Duodenal mucosa (tissue), 2 donors: Measurements from ENCODE around the gene BICDL2.

Source experiments
- H3K27ac ChIP-seq: one replicate; pipeline ENCODE4 v1.7.0; 2013; ENCODE audit warnings: low read depth, low read length
- H3K27me3 ChIP-seq, 2 donors: one replicate each; pipeline ENCODE4 v1.7.0; 2013; ENCODE audit warnings: low read length in 2 of 2, control low read depth in 1 of 2; ENCODE audit not compliant: insufficient read depth in 2 of 2, control insufficient read depth in 1 of 2
- H3K36me3 ChIP-seq, 2 donors: one replicate each; pipeline ENCODE4 v1.7.0; 2013; ENCODE audit warnings: low read length in 2 of 2, control low read depth in 1 of 2; ENCODE audit not compliant: insufficient read depth in 2 of 2, control insufficient read depth in 1 of 2
- H3K4me1 ChIP-seq, 2 donors: one replicate each; pipeline ENCODE4 v1.7.0; 2013; ENCODE audit warnings: low read length in 2 of 2, control low read depth in 1 of 2; ENCODE audit not compliant: insufficient read depth in 2 of 2, control insufficient read depth in 1 of 2
- H3K4me3 ChIP-seq, 2 donors: one replicate each; pipeline ENCODE4 v1.7.0; 2013; ENCODE audit warnings: low read length in 2 of 2, low read depth in 1 of 2
- H3K9ac ChIP-seq, 2 donors: one replicate each; pipeline ENCODE4 v1.7.0; 2013; ENCODE audit warnings: low read length in 2 of 2, low read depth in 1 of 2
- H3K9me3 ChIP-seq, 2 donors: one replicate each; pipeline ENCODE4 v1.7.0; 2013; ENCODE audit warnings: low read length in 2 of 2, control low read depth in 1 of 2; ENCODE audit not compliant: control insufficient read depth in 1 of 2

Gene BICDL2

GRCh38 chr16:3025032-3026002, 11.4 kb downstream of the BICDL2 start:
- no peak overlapping the region for H3K9ac ChIP-seq
- H3K27ac ChIP-seq = no peak overlapping the region
- no peaks in the 10 kb centered on the region for H3K9me3 ChIP-seq
- H3K4me1 ChIP-seq = peaks cover 33 to 39% of the 10 kb centered on the region in 2 donors
- H3K27me3 ChIP-seq = peaks cover 11 to 15% of the 10 kb centered on the region in 2 donors
- H3K4me3 ChIP-seq = no peak overlapping the region
- H3K36me3 ChIP-seq = peaks cover 13 to 20% of the 10 kb centered on the region in 2 donors

- Histone ChIP-seq H3K4me3 (peak within 1 kb of the TSS; percentile 73 to 80), H3K9me3 (no peaks in the 10 kb centered on the region), H3K36me3 (peaks cover 13 to 20% of the 10 kb centered on the region in 2 donors), H3K4me1 (peaks cover 33 to 37% of the 10 kb centered on the region in 2 donors), H3K27me3 (peaks cover 0 to 3% of the 10 kb centered on the region in 2 donors), H3K9ac (peak within 1 kb of the TSS; percentile 76 to 80), H3K27ac (peak within 1 kb of the TSS; percentile 95)
These were observed 12.9 kb downstream of the BICDL2 start, which contains the start of the genes HCFC1R1 and THOC6 for GRCh38 chr16:3023669-3024478. HCFC1R1 (minus strand) TSS chr16:3023942; CDS start chr16:3023941, 1 bp downstream. THOC6 (plus strand) TSS chr16:3024035; CDS start chr16:3024327, 292 bp downstream.

GRCh38 chr16:3023415-3023668, 13.4 kb downstream of the BICDL2 start:
- H3K27me3 ChIP-seq = no peaks in the 10 kb centered on the region
- peak overlapping the region; percentile 76 to 80 for H3K9ac ChIP-seq
- no peaks in the 10 kb centered on the region for H3K9me3 ChIP-seq
- peak overlapping the region; percentile 73 to 80 for H3K4me3 ChIP-seq
- H3K27ac ChIP-seq = peak overlapping the region; percentile 95
- peaks cover 13 to 20% of the 10 kb centered on the region in 2 donors for H3K36me3 ChIP-seq
- peaks cover 29 to 37% of the 10 kb centered on the region in 2 donors for H3K4me1 ChIP-seq

GRCh38 chr16:3022684-3023414, 13.9 kb downstream of the BICDL2 start:
- H3K4me3 ChIP-seq = peak overlapping the region; percentile 73 to 80
- H3K36me3 ChIP-seq = peaks cover 13 to 20% of the 10 kb centered on the region in 2 donors
- H3K4me1 ChIP-seq = peaks cover 30 to 36% of the 10 kb centered on the region in 2 donors
- no peaks in the 10 kb centered on the region for H3K27me3 ChIP-seq
- no peaks in the 10 kb centered on the region for H3K9me3 ChIP-seq
- H3K9ac ChIP-seq = peak overlapping the region; percentile 76 to 80
- peak overlapping the region; percentile 95 for H3K27ac ChIP-seq

GRCh38 chr16:3022208-3022683, 14.5 kb downstream of the BICDL2 start:
- Histone ChIP-seq H3K4me3 (peak overlapping the region; percentile 80 to 91), H3K36me3 (peaks cover 11 to 18% of the 10 kb centered on the region in 2 donors), H3K9me3 (no peaks in the 10 kb centered on the region), H3K9ac (peak overlapping the region; percentile 63 to 96), H3K4me1 (peaks cover 27 to 33% of the 10 kb centered on the region in 2 donors), H3K27ac (peak overlapping the region; percentile 95), H3K27me3 (no peaks in the 10 kb centered on the region)

- H3K36me3 ChIP-seq = peaks cover 5 to 12% of the 10 kb centered on the region in 2 donors
- no peaks in the 10 kb centered on the region for H3K9me3 ChIP-seq
- peaks cover 27 to 33% of the 10 kb centered on the region in 2 donors for H3K4me1 ChIP-seq
- H3K27me3 ChIP-seq = no peaks in the 10 kb centered on the region
- peak overlapping the region; percentile 95 for H3K27ac ChIP-seq
- peak overlapping the region; percentile 80 to 91 for H3K4me3 ChIP-seq
- peak overlapping the region; percentile 63 to 96 for H3K9ac ChIP-seq
These were observed 15.1 kb downstream of the BICDL2 start for GRCh38 chr16:3021449-3022207.

GRCh38 chr16:3020604-3021448, 15.9 kb downstream of the BICDL2 start:
- Histone ChIP-seq H3K36me3 (peaks cover 0 to 4% of the 10 kb centered on the region in 2 donors), H3K9ac (peak overlapping the region; percentile 89 to 96), H3K4me3 (peak overlapping the region; percentile 80 to 91), H3K27ac (peak overlapping the region; percentile 95), H3K9me3 (no peaks in the 10 kb centered on the region), H3K27me3 (no peaks in the 10 kb centered on the region), H3K4me1 (peaks cover 27 to 33% of the 10 kb centered on the region in 2 donors)

GRCh38 chr16:3020247-3020603, 16.5 kb downstream of the BICDL2 start, which contains the start of gene TNFRSF12A:
TNFRSF12A (plus strand) TSS chr16:3020368; CDS start chr16:3020398, 30 bp downstream.
- H3K4me1 ChIP-seq = peaks cover 27 to 33% of the 10 kb centered on the region in 2 donors
- H3K9me3 ChIP-seq = no peaks in the 10 kb centered on the region
- no peaks in the 10 kb centered on the region for H3K36me3 ChIP-seq
- no peaks in the 10 kb centered on the region for H3K27me3 ChIP-seq
- H3K9ac ChIP-seq = peak within 1 kb of the TSS; percentile 89 to 96
- H3K27ac ChIP-seq = peak within 1 kb of the TSS; percentile 95
- peak within 1 kb of the TSS; percentile 80 to 91 for H3K4me3 ChIP-seq
